ENCODE measurements around the gene PSMC1.
A peak's percentile ranks its signal among the peaks of the same experiment; 100 is the strongest.

PSMC1 gene

GRCh38 chr14:90276646-90277367 is 20.5 kb downstream of the PSMC1 start:
- H3K4me3 ChIP-seq (ENCODE audit: control insufficient read depth, low read depth, low read length) = no peak overlapping the region
- no peak for TF ChIP-seq CTCF (conservative IDR thresholded peaks at IDR 0.05; ENCODE audit: control insufficient read depth, insufficient read depth, low read depth, low read length)
- peak; percentile 45 for DNase-seq (ENCODE audit: low read depth)

- no peak for TF ChIP-seq CTCF (conservative IDR thresholded peaks at IDR 0.05; ENCODE audit: control insufficient read depth, insufficient read depth, low read depth, low read length)
- no peak overlapping the region for H3K4me3 ChIP-seq (ENCODE audit: control insufficient read depth, low read depth, low read length)
- no peak for DNase-seq (ENCODE audit: low read depth)
Observed at GRCh38 chr14:90277581-90278198, 21.3 kb downstream of the PSMC1 start.

GRCh38 chr14:90278199-90279175 is 22.1 kb downstream of the PSMC1 start:
- no peak for DNase-seq (ENCODE audit: low read depth)
- no peak overlapping the region for H3K4me3 ChIP-seq (ENCODE audit: control insufficient read depth, low read depth, low read length)

GRCh38 chr14:90280096-90280495 is 23.7 kb downstream of the PSMC1 start:
- no peak overlapping the region for H3K4me3 ChIP-seq (ENCODE audit: control insufficient read depth, low read depth, low read length)
- TF ChIP-seq CTCF (conservative IDR thresholded peaks at IDR 0.05; ENCODE audit: control insufficient read depth, insufficient read depth, low read depth, low read length) = no peak
- DNase-seq (ENCODE audit: low read depth) = no peak

More at GRCh38 chr14:90278199-90279175, 22.1 kb downstream of the PSMC1 start:
- no peak for TF ChIP-seq CTCF (conservative IDR thresholded peaks at IDR 0.05; ENCODE audit: control insufficient read depth, insufficient read depth, low read depth, low read length)

- TF ChIP-seq CTCF (conservative IDR thresholded peaks at IDR 0.05; ENCODE audit: control insufficient read depth, insufficient read depth, low read depth, low read length) = no peak
- peak; percentile 78 for DNase-seq (ENCODE audit: low read depth)
- H3K4me3 ChIP-seq (ENCODE audit: control insufficient read depth, low read depth, low read length) = no peak overlapping the region
Observed at GRCh38 chr14:90281261-90281660, 24.9 kb downstream of the PSMC1 start.

GRCh38 chr14:90281756-90282155 is 25.4 kb downstream of the PSMC1 start:
- DNase-seq (ENCODE audit: low read depth) = peak; percentile 40
- no peak for TF ChIP-seq CTCF (conservative IDR thresholded peaks at IDR 0.05; ENCODE audit: control insufficient read depth, insufficient read depth, low read depth, low read length)
- no peak overlapping the region for H3K4me3 ChIP-seq (ENCODE audit: control insufficient read depth, low read depth, low read length)
